IPS-NIHi7 (cell line): ENCODE results near the gene P2RX3.
"Not testable (repeated sequence)": the region's sequence is repeated elsewhere in the genome, so short reads cannot be mapped to it uniquely, and the experiment has no call there.

Source experiments
- DNase-seq: peaks from one replicate; pipeline ENCODE4 v3.0.0; 2012; ENCODE audit warnings: mixed read lengths; ENCODE audit errors: extremely low spot score

Gene P2RX3

DNA sequence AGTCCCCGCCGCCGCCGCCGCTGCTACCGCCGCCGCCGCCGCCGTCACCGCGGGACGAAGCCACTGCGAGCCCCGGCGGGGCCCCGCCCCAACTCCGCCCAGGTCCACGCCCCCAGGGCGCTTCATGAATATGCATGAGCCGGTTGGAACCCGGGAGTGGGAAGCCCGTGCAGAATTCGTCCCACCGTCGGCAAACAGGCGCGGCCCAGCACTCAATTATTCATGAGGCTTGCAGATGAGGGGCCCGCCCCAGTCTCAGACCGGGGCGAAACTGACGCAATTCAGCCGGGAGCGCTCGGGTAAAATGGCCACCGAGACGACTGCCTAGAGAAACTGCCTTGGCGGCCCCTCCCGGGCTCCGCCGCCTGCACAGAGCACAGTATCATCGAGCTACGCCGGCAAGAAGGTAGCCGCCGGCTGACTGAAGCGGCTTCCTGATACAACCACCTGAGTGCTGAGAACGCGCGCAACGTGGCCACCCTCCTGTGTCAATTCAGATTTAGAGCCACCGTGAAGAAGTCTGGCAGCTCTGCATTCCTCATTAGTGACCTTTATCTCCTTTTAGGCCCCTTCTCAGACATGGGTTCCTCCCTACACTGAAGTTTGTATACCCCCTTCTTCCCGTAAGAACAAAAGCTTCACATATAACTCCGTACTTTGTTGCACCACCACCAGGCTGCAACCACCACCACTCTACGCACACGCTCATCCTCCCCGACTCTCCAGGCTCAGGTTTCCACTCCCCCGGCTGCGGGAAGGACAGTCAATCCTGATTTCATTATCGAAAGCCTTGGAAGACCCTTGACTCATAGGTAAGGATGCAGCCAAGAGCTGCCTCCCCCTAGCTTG lies 13.0 kb upstream of the P2RX3 start, which contains the start of gene TNKS1BP1:
TNKS1BP1 (minus strand) TSS at position 67 of the 849 bp plus-strand sequence. CDS start 3,067 bp downstream, outside the sequence.
- DNase-seq, result peak; percentile 94

DNA sequence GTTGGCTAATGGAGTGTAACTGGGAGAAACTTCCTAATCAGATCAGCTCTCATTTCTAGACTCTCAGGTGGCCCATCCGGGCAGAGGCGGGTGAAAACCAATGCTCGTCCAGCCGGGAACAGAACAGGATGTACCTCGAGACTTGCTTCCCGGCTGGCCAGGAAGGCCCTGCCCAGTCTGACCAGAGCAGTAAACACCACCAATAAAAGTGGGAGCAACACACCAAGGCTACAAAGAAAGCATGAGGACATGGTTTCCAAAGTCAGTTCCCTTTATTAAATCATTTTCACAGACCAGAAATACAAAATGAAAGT lies 12.5 kb upstream of the P2RX3 start:
- DNase-seq, result no peak

DNA sequence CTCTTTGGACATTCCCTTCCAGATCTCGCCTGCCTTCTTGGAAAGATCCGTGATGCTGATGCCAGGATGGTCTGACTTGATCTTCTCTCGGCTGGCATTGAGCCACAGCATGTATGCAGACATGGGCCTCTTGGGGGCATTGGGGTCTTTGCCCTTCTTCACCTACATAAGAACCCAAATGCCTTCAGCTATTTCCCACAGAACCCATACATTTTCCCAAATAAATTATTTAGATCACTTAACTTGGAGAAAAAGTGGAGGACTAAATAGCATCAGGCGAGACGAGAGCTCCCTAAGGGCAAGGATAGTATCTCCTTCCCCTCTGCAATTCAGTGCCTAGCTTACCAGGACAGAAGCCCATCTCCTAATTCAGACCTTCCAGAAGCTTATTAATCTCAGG lies 10.4 kb upstream of the P2RX3 start:
- DNase-seq, result no peak

GRCh38 chr11:57330029-57330428 lies 8.1 kb upstream of the P2RX3 start:
- DNase-seq, result no peak

DNA sequence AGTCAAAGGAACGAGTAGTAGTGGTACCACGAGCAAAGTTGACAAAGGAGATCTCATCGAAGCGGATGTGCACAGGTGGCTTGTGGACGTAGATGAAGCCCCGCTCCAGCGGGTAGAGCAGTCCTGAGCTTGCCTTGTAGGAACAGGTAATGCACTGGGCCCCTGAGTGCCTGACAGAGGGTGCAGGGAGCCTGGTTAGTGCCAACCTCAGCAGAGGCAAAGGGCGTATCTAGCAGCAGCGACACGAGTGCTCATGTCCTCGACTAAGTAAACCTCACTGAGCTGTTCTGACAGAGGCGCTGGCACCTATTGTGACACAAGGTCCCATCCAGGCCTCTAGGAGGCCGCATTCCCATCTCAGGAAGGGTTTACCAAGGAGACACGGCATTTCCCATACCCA lies 6.4 kb upstream of the P2RX3 start:
- DNase-seq, result no peak

GRCh38 chr11:57332694-57333440 lies 5.3 kb upstream of the P2RX3 start:
- no peak for DNase-seq

GRCh38 chr11:57335023-57335342 lies 3.2 kb upstream of the P2RX3 start:
- no peak for DNase-seq

DNA sequence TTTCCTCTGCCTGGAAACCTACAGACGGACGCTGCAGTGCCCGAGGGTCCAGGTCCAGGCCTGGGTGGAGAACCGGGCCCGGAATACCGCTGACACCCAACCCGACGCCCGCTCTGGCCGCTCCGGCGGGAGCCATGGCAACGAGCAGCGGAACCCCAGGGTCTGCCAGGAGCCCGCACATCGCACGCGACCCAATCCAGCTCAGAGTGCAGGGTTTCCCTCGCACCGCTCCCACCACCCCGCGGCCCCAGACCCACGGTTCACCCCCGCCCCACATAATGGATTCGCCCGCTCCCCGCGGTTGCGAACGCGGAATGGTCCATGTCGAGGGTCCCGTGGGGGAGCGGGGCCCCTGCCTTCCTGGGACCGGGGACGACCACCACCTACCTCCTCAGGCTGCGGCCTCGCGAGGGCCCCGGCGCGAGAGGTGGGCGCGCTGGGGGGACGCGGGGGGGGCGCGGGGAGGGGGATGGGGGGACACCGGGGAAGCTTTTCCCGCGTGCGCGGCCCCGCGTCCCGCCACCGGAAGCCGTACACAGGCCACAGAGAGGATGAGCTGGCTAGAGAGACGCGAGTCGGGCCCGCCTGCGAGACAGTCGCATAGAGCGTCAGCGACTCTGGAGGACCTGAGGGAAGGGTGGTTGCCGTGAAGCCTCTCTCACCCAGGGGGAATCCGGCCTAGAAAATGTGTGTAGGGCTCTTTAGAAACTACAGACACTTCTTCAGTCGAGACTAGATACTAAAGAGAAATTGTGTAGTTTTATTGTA lies 2.6 kb upstream of the P2RX3 start, which contains the start of gene SSRP1:
SSRP1 (minus strand) TSS at position 550 of the 768 bp plus-strand sequence. CDS start 771 bp downstream, outside the sequence.
- DNase-seq, result peak; percentile 90

DNA sequence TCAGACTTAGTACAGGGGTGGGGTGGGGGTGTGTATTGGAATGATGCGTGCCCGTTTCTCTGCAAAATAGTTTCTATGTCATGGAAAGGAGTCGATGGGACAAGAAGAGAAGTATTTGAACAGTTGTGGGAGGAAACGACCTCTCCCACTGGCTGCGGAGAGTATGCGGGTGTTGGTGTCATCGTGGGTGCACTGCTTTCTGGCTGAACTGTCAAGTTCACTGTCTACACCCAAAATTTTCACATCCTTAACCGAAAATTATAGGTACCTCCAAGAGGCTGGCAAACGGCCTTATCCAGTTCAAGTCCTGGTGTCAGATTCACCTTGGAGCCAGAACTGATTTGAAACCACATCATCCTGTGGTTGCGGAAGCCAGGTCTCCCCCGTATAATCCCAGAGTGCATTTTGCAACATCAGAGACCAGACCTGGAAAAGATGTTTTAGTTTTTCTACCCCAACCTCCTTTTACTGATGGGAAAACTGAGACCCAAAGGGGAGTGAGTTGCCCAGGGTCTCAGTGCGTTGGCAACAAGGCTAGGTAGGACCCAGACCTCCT lies 2.0 kb upstream of the P2RX3 start:
- no peak for DNase-seq

DNA sequence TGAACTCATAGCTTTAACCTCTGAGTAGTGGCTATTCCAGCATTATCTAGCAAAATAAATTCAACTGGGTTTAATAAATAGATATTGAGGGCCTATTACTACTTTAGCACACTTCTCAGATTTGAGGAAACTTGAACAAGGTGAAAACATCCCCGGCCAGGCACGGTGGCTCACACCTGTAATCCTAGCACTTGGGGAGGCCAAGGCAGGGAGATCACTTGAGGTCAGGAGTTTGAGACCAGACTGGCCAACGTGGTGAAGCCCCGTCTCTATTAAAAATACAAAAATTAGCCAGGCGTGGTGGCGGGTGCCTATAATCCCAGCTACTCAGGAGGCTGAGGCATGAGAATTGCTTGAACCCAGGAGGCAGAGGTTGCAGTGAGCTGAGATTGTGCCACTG lies 1.3 kb upstream of the P2RX3 start:
- DNase-seq, result not testable (repeated sequence)

DNA sequence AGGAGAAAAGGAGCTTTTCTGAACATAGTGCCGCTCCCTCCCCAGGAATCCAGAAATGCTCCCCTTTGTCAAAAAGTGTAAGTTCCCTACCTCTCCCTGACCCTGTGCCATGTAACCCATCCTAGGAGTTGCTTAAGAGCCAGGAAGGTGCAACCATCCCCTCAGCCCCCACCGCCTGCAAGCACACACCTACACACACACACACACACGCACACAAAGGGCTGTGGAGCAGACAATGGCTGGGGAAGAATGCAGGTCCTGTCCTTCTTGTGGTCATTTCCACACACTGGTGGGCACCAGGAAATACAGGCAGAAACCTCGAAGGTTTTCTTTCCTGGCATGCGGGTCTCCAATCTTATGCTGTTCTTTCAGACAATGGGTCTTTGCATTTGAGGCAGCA lies 1.2 kb downstream of the P2RX3 start:
- no peak for DNase-seq

GRCh38 chr11:57340039-57340615 lies 2.0 kb downstream of the P2RX3 start:
- peak; percentile 58 for DNase-seq

GRCh38 chr11:57341250-57341808 lies 3.2 kb downstream of the P2RX3 start:
- DNase-seq, result no peak

DNA sequence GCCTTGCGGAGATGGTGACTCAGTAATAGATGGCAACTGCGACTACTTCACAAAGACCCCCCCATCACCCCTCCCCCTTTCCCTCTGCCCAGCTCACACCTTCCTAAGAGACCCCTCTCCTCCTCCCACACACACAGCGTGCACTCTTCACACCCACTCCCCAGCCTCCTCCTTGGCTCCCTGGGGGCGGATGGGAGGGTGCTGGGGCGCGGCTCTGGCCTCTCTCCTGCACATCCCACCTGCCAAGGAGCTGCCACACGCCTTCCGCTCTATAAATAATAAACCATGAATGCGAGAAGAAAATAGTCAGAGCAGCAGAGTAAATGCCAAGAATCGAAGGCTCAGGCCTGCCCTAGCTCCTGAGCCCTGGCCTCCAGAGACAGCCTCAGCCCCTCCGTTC lies 4.5 kb downstream of the P2RX3 start:
- no peak for DNase-seq

- no peak for DNase-seq
These were observed 5.7 kb downstream of the P2RX3 start for GRCh38 chr11:57343825-57344224.

- DNase-seq, result no peak
These were observed 6.7 kb downstream of the P2RX3 start for GRCh38 chr11:57344826-57345225.

DNA sequence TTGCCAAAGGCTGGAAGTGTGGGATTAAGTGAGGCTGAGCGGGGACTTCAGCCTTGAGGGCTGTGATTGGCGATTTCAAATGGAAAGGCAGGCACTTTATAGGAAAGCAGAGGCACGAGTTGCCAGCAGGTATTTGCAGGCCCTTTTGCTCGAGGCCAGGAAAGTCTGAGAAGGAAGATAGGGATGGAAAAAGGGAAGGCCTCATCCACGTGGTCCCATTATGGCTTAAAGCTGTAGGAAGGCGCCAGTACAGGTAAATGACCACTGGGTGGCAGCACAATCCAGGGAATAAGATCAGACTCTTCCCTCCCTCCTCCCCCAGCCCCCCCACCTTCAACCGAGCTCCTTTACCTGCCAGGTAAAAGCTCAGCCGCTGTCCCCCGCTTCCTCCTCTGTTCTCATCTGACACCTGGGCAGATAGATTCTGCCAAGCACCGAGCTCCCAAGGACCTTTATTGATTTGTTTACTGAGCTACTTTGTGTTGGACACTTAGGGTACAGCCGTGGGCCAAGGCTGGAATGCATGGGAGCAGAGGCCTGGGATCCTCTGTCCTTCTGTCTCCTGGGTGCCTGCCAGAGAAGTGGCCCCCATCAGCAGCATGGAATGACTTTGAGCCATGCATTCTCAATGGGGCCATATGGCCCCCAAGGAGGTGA lies 7.5 kb downstream of the P2RX3 start:
- DNase-seq, result peak; percentile 87

DNA sequence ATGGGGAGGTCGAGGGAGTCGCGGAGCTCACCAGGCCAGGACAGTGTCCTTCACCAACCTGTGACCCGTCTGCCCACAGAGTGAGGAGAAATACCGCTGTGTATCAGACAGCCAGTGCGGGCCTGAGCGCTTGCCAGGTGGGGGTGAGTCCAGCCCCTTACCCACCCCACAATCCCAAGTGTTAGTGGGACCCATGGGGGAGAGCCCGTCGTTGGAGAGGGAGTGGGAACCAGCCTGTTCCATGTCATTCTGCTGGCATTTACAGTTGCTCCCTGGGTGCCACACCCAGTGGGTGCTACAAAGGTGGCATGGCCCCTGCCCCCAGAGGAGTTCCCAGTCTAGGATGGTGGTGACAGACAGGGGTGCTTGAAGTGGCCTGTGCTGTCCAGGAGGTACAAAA lies 9.2 kb downstream of the P2RX3 start:
- no peak for DNase-seq

- no peak for DNase-seq
These were observed 9.9 kb downstream of the P2RX3 start for GRCh38 chr11:57348052-57348451.

GRCh38 chr11:57348636-57349313 lies 10.6 kb downstream of the P2RX3 start:
- DNase-seq, result no peak
